GM12873 (cell line): Measurements from ENCODE around the gene GJA10.

ENCODE experiments used
- CTCF ChIP-seq: IDR thresholded peaks from 2 replicates; pipeline ENCODE4 v1.5.1; 2012; ENCODE audit warnings: low read depth, mild to moderate bottlenecking, moderate library complexity, low read length, control low read depth; ENCODE audit not compliant: insufficient read depth; ENCODE audit errors: missing control alignments

Gene GJA10

GRCh38 chr6:89941763-89942497, 47.7 kb downstream of the GJA10 start:
- TF ChIP-seq CTCF, result no peak

GRCh38 chr6:89942601-89943000, 48.3 kb downstream of the GJA10 start:
- no peak for TF ChIP-seq CTCF

GRCh38 chr6:89944181-89944755, 50.0 kb downstream of the GJA10 start:
- TF ChIP-seq CTCF, result no peak

GRCh38 chr6:89944826-89945407, 50.6 kb downstream of the GJA10 start:
- peak; percentile 34 for TF ChIP-seq CTCF
